HepG2 (cell line): ENCODE measurements around the gene DLG4. TPM values are rescaled to one million over a fixed set of nuclear protein-coding genes. Genes with fewer than 3 reads are reported as not detected.
A peak's percentile ranks its signal among the peaks of the same experiment; 100 is the strongest.

ENCODE experiments used
- AHR ChIP-seq: IDR thresholded peaks from 2 replicates; pipeline ENCODE4 v1.6.1; 2018; ENCODE audit warnings: missing genetic modification reagents, missing compliant biosample characterization
- ARID2 ChIP-seq: sonication (generic); formaldehyde crosslinking; IDR thresholded peaks from 2 replicates; pipeline ENCODE4 v1.8.1; 2022; ENCODE audit warnings: mild to moderate bottlenecking, missing genetic modification reagents, borderline replicate concordance
- FOXO4 ChIP-seq: sonication (generic); formaldehyde crosslinking; conservative IDR thresholded peaks from 2 replicates; pipeline ENCODE4 v1.8.1; 2023; ENCODE audit warnings: missing genetic modification reagents
- JUND ChIP-seq: sonication (generic); formaldehyde crosslinking; IDR thresholded peaks from 2 replicates; pipeline ENCODE4 v1.8.0; 2022; ENCODE audit warnings: mild to moderate bottlenecking, missing genetic modification reagents
- NFYB ChIP-seq: sonication (generic); formaldehyde crosslinking; IDR thresholded peaks from 2 replicates; pipeline ENCODE4 v1.4.0; 2020; ENCODE audit warnings: missing genetic modification reagents
- NR3C1 ChIP-seq: sonication (generic); formaldehyde crosslinking; IDR thresholded peaks from 2 replicates; pipeline ENCODE4 v1.4.0; 2020; ENCODE audit warnings: missing genetic modification reagents
- NRL ChIP-seq: sonication (generic); formaldehyde crosslinking; IDR thresholded peaks from 2 replicates; pipeline ENCODE4 v1.5.0; 2020; ENCODE audit warnings: missing genetic modification reagents, mild to moderate bottlenecking, moderate library complexity, borderline replicate concordance
- PITX1 ChIP-seq: sonication (generic); formaldehyde crosslinking; IDR thresholded peaks from 2 replicates; pipeline ENCODE4 v1.5.1; 2020; ENCODE audit warnings: mild to moderate bottlenecking, missing genetic modification reagents
- RARA ChIP-seq: IDR thresholded peaks from 2 replicates; pipeline ENCODE4 v1.6.1; 2016; ENCODE audit warnings: missing genetic modification reagents, missing compliant biosample characterization
- RNF219 ChIP-seq: sonication (generic); formaldehyde crosslinking; IDR thresholded peaks from 2 replicates; pipeline ENCODE4 v1.5.0; 2020; ENCODE audit warnings: mild to moderate bottlenecking, missing genetic modification reagents
- SP4 ChIP-seq: sonication (generic); formaldehyde crosslinking; IDR thresholded peaks from 2 replicates; pipeline ENCODE4 v1.8.1; 2023; ENCODE audit warnings: mild to moderate bottlenecking, missing genetic modification reagents
- TAF1 ChIP-seq: sonication (generic); formaldehyde crosslinking; IDR thresholded peaks from 2 replicates; pipeline ENCODE4 v1.4.0; 2020; ENCODE audit warnings: missing genetic modification reagents
- XBP1 ChIP-seq: sonication (generic); formaldehyde crosslinking; IDR thresholded peaks from 2 replicates; pipeline ENCODE4 v1.5.0; 2020; ENCODE audit warnings: missing genetic modification reagents
- ZBTB34 ChIP-seq: sonication (generic); formaldehyde crosslinking; IDR thresholded peaks from 2 replicates; pipeline ENCODE4 v1.8.0; 2022; ENCODE audit warnings: mild to moderate bottlenecking, missing genetic modification reagents
- ZNF235 ChIP-seq: sonication (generic); formaldehyde crosslinking; IDR thresholded peaks from 2 replicates; pipeline ENCODE4 v1.8.1; 2023; ENCODE audit warnings: mild to moderate bottlenecking, missing genetic modification reagents, borderline replicate concordance
- ZNF296 ChIP-seq: sonication (generic); formaldehyde crosslinking; conservative IDR thresholded peaks from 2 replicates; pipeline ENCODE4 v1.5.0; 2020; ENCODE audit warnings: mild to moderate bottlenecking, missing genetic modification reagents
- ZNF468 ChIP-seq: sonication (generic); formaldehyde crosslinking; IDR thresholded peaks from 2 replicates; pipeline ENCODE4 v1.8.0; 2022; ENCODE audit warnings: mild to moderate bottlenecking, moderate library complexity, missing genetic modification reagents
- ZNF501 ChIP-seq: sonication (generic); formaldehyde crosslinking; IDR thresholded peaks from 2 replicates; pipeline ENCODE4 v1.5.1; 2020; ENCODE audit warnings: mild to moderate bottlenecking, moderate library complexity, missing genetic modification reagents
- ZNF572 ChIP-seq: sonication (generic); formaldehyde crosslinking; IDR thresholded peaks from 2 replicates; pipeline ENCODE4 v1.5.1; 2020; ENCODE audit warnings: mild to moderate bottlenecking, missing genetic modification reagents
- ZNF687 ChIP-seq: sonication (generic); formaldehyde crosslinking; IDR thresholded peaks from 2 replicates; pipeline ENCODE4 v1.5.1; 2020; ENCODE audit warnings: mild to moderate bottlenecking, missing genetic modification reagents, moderate library complexity
- ZNF713 ChIP-seq: sonication (generic); formaldehyde crosslinking; IDR thresholded peaks from 2 replicates; pipeline ENCODE4 v1.4.0; 2020; ENCODE audit warnings: mild to moderate bottlenecking, missing genetic modification reagents
- polyA plus RNA-seq, 8 experiments: library from polyadenylated mRNA; depleted of rRNA in 3 of 8; stranded (reverse) in 7 of 8; unstranded in 1 of 8; fragments of >200 nt; fragmentation: Illumina TruSeq in 4 of 8; extraction: Trizol in 4 of 8; gene quantifications; 2 replicates each; pipeline versions ENCODE4 v1.2.1 to v1.2.3, GENCODE V29; 2011 to 2016; ENCODE audit warnings: low read depth in 4 of 8, missing spikeins in 1 of 8, mixed read lengths in 1 of 8; ENCODE audit not compliant: insufficient read depth in 1 of 8
- total RNA-seq, 5 experiments: library from RNA; depleted of rRNA; stranded (reverse); fragments of >200 nt; fragmentation: Illumina TruSeq; extraction: Trizol; gene quantifications; 2 replicates each; pipeline ENCODE4 v1.2.3, GENCODE V29; 2016; ENCODE audit warnings: low read depth in 1 of 5

DLG4 gene
- total and polyA plus RNA-seq, 2 of the 13 experiments (the other 11 are each of a cell fraction or from before 2014, with no cell fraction given), result 0.71 to 4.3 TPM

GRCh38 chr17:7251661-7252175 is 32.1 kb upstream of the DLG4 start, which contains the start of gene CTDNEP1 (continued):
- TF ChIP-seq ZBTB34 (no peak), ARID2 (CRISPR knock-in tag) (no peak), XBP1 (CRISPR knock-in tag) (no peak), AHR (CRISPR knock-in tag) (no peak), NR3C1 (CRISPR knock-in tag) (no peak), SP4 (no peak), JUND (no peak), ZNF235 (no peak), NRL (CRISPR knock-in tag) (no peak), ZNF501 (CRISPR knock-in tag) (no peak), FOXO4 (no peak), ZNF572 (CRISPR knock-in tag) (no peak), ZNF296 (CRISPR knock-in tag) (no peak), ZNF468 (CRISPR knock-in tag) (no peak), ZNF687 (CRISPR knock-in tag) (no peak), PITX1 (CRISPR knock-in tag) (no peak), RNF219 (no peak), RARA (CRISPR knock-in tag) (no peak), ZNF713 (no peak), TAF1 (CRISPR knock-in tag) (peak; percentile 61; the same call in 1 of the 2 replicates), NFYB (CRISPR knock-in tag) (no peak)
